Suprapubic skin (tissue), 4 donors: ENCODE results near the gene OR10C1.

Experiments
- CTCF ChIP-seq, 2 donors: fragments of 200-600 bp in 1 of 2; fragments of 450-650 bp in 1 of 2; sonication (generic) in 1 of 2; IDR thresholded peaks; one replicate each; pipeline ENCODE4 v1.5.1; 2016 to 2019; ENCODE audit warnings: antibody characterized with exemption in 2 of 2, mild to moderate bottlenecking in 1 of 2, moderate library complexity in 1 of 2
- EP300 ChIP-seq: sonication (generic); formaldehyde crosslinking; IDR thresholded peaks from one replicate; pipeline ENCODE4 v1.6.1; 2017; ENCODE audit warnings: antibody characterized with exemption
- POLR2A ChIP-seq, 2 donors: fragments of 450-650 bp; IDR thresholded peaks; one replicate each; pipeline ENCODE4 v1.6.1; 2017; ENCODE audit warnings: antibody characterized with exemption in 2 of 2, mild to moderate bottlenecking in 2 of 2, moderate library complexity in 2 of 2
- POLR2AphosphoS5 ChIP-seq, 3 donors: sonication (generic); formaldehyde crosslinking; IDR thresholded peaks; one replicate each; pipeline ENCODE4 v1.6.1; 2017; ENCODE audit warnings: antibody characterized with exemption in 3 of 3

- TF ChIP-seq POLR2AphosphoS5 (IDR thresholded peaks at IDR 0.05) (no peak), CTCF (IDR thresholded peaks at IDR 0.05) (no peak), POLR2A (IDR thresholded peaks at IDR 0.05) (no peak), EP300 (no peak)
These were observed 43.8 kb upstream of the OR10C1 start, which contains the start of gene OR12D2 for GRCh38 chr6:29395331-29395730.
